T-helper 1 cell (primary cell): ENCODE results near the gene CASKIN2.

Experiments
- DNase-seq, 5 donors: peaks; one replicate each; pipeline ENCODE4 v3.0.0-alpha.2; 2012 to 2020

CASKIN2 gene

GRCh38 chr17:75504347-75505151 lies 10.8 kb downstream of the CASKIN2 start:
- DNase-seq = peak in 1 of 5 donors; percentile 15

- no peak for DNase-seq
Measured at GRCh38 chr17:75503976-75504346, 11.4 kb downstream of the CASKIN2 start.

- DNase-seq = no peak
Measured at GRCh38 chr17:75503337-75503950, 11.9 kb downstream of the CASKIN2 start.

- DNase-seq = no peak
Measured at GRCh38 chr17:75502721-75503329, 12.5 kb downstream of the CASKIN2 start.

GRCh38 chr17:75502072-75502720 lies 13.1 kb downstream of the CASKIN2 start:
- DNase-seq = no peak

- DNase-seq = no peak
Measured at GRCh38 chr17:75501378-75502071, 13.8 kb downstream of the CASKIN2 start.

GRCh38 chr17:75500419-75501216 lies 14.7 kb downstream of the CASKIN2 start:
- no peak for DNase-seq

GRCh38 chr17:75499313-75500022 lies 15.9 kb downstream of the CASKIN2 start:
- no peak for DNase-seq

- DNase-seq = no peak
Measured at GRCh38 chr17:75498726-75499213, 16.6 kb downstream of the CASKIN2 start.

GRCh38 chr17:75498039-75498725 lies 17.2 kb downstream of the CASKIN2 start:
- DNase-seq = no peak

- no peak for DNase-seq
Measured at GRCh38 chr17:75496005-75496404, 19.3 kb downstream of the CASKIN2 start.

- no peak for DNase-seq
Measured at GRCh38 chr17:75494326-75494877, 20.9 kb downstream of the CASKIN2 start.

GRCh38 chr17:75493476-75494129 lies 21.7 kb downstream of the CASKIN2 start:
- DNase-seq = no peak

- no peak for DNase-seq
Measured at GRCh38 chr17:75492555-75493168, 22.7 kb downstream of the CASKIN2 start.

- DNase-seq = no peak
Measured at GRCh38 chr17:75491680-75492079, 23.7 kb downstream of the CASKIN2 start.

GRCh38 chr17:75490953-75491649 lies 24.2 kb downstream of the CASKIN2 start:
- DNase-seq = no peak

GRCh38 chr17:75490173-75490743 lies 25.1 kb downstream of the CASKIN2 start:
- DNase-seq = no peak

GRCh38 chr17:75489511-75489955 lies 25.8 kb downstream of the CASKIN2 start:
- DNase-seq = no peak
